AG09309 (cell line): Measurements from ENCODE around the gene UQCRHL.
"Not testable (repeated sequence)": the region's sequence is repeated elsewhere in the genome, so short reads cannot be mapped to it uniquely, and the experiment has no call there.

Experiments used
- DNase-seq: peaks from one replicate; pipeline ENCODE4 v3.0.0-alpha.2; 2010; ENCODE audit warnings: low read depth
- H3K4me3 ChIP-seq: 2 replicates; pipeline ENCODE4 v1.5.1; 2011; ENCODE audit warnings: mild to moderate bottlenecking, low read depth, low read length, moderate library complexity; ENCODE audit not compliant: control insufficient read depth
- TF ChIP-seq, protein P1 (sequence below): IDR thresholded peaks from 2 replicates; pipeline ENCODE4 v1.5.1; 2011; ENCODE audit warnings: mild to moderate bottlenecking, low read depth, low read length, inconsistent platforms; ENCODE audit not compliant: insufficient read depth, control insufficient read depth; ENCODE audit errors: missing control alignments

UQCRHL gene

DNA sequence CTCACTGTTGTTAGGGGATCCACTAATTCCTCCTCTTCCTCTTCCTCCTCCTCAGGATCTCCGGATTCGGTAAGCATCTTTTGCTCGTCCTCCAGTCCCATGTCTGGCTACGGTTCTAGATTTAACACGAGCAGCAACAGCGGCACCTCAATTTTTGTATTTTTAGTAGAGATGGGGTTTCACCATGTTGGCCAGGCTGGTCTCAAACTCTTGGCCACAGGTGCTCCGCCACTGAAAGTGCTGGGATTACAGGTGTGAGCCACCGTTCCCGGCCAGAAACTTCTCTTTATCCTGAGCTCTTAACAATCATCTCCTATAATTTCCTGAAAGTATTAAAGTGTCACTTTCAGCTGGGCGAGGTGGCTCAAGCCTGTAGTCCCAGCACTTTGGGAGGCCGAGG, at the start of gene UQCRHL:
Gene UQCRHL, minus strand, starts transcription at position 101 of the 400 bp plus-strand sequence. Its CDS starts 0 bp downstream, at position 101.
- not testable (repeated sequence) for H3K4me3 ChIP-seq, DNase-seq

DNA sequence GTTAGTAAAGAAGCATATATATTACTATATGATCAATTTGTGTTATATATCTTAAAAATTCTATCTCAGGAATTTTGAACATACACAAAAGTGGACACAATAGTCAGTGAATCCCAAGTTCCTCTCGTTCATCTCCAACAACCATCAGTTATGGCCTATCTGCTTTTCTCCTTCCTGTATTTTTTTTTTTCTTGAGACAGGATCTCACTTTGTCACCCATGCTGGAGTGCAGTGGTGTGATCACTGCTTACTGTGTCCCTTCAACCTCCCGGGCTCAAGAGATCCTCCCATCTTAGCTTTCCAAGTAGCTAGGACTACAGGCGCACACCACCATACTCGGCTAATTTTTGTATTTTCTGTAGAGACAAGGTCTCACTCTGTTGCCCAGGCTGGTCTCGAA, 49.4 kb upstream of the UQCRHL start:
- DNase-seq = no peak
- H3K4me3 ChIP-seq = no peak overlapping the region
- TF ChIP-seq, protein P1, sequence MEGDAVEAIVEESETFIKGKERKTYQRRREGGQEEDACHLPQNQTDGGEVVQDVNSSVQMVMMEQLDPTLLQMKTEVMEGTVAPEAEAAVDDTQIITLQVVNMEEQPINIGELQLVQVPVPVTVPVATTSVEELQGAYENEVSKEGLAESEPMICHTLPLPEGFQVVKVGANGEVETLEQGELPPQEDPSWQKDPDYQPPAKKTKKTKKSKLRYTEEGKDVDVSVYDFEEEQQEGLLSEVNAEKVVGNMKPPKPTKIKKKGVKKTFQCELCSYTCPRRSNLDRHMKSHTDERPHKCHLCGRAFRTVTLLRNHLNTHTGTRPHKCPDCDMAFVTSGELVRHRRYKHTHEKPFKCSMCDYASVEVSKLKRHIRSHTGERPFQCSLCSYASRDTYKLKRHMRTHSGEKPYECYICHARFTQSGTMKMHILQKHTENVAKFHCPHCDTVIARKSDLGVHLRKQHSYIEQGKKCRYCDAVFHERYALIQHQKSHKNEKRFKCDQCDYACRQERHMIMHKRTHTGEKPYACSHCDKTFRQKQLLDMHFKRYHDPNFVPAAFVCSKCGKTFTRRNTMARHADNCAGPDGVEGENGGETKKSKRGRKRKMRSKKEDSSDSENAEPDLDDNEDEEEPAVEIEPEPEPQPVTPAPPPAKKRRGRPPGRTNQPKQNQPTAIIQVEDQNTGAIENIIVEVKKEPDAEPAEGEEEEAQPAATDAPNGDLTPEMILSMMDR = no peak

DNA sequence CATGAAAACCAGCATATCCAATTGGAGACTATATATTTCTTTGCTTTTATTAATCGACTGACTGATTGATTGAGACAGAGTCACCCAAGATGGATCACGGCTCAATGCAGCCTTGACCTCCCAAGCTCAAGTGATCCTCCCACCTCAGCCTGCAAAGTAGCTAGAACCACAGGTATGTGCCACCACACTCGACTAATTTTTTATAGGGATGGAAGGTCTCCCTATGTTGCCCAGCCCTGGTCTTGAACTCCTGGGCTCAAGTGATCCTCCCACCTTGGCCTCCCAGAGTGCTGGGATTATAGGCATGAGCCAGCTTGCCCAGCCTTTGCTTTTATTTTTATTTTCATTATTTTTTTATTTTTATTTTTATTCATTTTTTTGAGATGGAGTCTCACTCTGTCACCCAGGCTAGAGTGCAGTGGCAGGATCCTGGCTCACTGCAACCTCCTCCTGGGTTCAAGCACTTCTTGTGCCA, 45.4 kb upstream of the UQCRHL start:
- DNase-seq = no peak
- TF ChIP-seq, protein P1 = no peak
- H3K4me3 ChIP-seq = no peak overlapping the region

DNA sequence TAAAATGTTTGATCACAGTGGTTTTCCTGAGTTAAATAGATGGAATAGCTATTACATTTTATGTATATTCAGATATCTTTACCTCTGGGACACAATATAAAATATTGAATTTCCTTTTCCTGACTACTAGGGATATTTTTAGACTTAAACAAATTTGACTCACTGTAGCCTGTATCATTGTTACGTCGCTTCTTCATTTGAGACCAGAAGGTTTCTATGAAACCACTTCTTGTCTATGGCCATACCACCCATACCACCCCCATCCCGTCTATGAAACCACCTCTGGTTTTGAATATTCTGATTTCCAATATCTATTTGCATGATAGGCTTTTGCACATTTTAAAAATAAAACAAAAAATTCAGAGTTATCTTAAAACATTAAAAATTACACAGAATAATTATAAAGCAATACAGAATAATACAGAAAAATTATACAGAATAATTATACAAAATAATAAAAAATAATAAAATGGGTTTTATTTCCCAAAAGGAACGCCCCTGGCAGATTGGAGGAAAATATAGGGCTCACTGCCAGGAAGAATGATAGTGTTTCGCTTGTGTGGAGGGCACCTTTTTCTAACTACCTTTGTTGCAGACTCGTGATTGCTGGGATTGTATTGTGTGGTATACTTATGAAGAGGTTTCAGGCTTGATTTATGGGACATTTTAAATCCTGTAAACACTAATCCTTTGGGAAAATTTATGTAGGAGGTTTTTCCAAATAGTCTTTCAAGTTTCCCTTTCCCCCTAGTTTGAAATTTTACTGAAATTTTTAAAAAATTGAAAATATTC, 44.8 kb upstream of the UQCRHL start:
- no peak overlapping the region for H3K4me3 ChIP-seq
- no peak for DNase-seq
- TF ChIP-seq, protein P1 = no peak

DNA sequence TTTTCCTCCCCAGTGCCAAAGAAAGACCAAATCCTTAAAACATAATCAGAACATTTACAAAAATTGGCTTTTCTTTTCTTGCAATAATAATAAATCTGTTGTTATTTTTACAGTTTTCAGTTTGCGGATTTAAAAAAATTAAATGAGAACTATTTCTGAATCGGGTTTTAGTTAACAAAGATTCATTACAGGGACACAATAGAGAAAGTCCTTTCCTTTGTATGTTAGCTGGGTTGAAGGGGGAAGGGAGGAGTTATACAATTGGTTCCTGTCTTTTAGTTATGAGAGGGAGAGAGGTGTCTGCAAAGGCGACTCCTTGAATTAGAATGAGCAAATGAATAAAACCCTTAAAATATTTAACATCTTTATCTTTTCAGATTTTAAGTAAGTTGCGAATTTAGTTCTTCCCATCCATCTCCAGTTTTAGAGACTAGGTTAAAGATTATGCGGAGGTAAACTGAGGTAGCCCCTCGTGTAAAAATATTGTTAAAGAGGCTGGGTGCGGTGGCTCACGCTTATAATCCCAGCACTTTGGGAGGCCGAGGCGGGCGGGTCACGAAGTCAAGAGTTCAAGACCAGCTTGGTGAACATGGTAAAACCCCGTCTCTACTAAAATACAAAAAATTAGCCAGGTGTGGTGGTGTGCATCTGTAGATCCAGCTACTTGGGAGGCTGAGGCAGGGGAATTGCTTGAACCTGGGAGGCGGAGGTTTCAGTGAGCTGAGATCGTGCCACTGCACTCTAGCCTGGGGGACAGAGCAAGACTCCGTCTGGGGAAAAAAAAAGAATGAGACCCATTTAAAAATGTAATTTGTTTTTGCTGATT, 44.0 kb upstream of the UQCRHL start:
- TF ChIP-seq, protein P1 = no peak
- H3K4me3 ChIP-seq = no peak overlapping the region
- no peak for DNase-seq

DNA sequence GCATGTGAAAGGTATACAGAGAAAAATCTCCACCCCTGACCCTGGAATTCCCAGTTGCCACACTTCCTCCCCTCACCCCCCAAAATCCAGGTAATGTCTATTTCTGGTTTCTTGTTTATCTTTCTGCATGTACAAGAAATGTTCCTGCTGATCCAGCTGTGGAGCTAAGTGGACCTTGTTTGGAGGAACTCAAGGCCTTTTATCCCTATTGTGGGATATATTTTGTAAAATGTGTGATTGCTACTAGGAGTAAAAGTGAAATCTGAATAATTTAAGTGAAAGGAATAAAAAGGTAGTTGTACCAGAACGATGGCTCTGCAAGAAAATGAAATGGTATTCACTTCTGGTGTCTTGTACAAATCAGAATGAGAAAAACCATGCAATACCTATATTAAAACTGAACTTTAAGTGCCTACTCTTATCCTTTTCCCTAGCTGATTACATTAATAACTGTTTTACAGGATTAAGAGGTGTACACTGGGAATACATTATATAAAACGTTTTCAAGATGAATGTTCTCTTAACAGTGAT, 43.1 kb upstream of the UQCRHL start:
- TF ChIP-seq, protein P1 = no peak
- DNase-seq = no peak
- H3K4me3 ChIP-seq = peak overlapping the region; percentile 66

DNA sequence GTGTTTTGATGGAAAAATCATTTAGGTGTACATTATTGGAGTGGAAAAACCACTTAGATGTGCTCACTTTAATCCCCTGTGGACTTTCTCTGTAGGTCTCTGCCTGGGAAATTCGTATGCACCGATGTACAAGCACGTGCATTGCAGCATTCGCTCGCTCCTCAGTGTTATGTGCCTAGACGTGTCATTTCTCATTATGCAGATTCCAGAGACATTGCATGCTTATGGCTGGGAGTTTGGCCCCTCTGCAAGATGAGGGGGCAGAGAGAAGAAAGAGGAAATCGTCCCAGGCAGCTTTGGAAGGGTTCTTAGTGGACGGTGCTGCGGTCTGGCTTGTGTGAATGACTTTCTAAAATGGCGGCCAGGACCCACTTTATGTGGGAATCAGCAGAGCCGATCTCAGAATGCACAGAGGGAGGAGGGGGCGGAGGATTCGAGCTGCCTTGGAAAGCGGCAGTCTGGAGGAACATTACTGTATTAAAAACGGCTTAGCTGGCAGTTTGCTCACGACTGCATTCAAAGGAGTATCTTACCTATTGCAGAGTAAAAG, 42.4 kb upstream of the UQCRHL start:
- TF ChIP-seq, protein P1 = no peak
- no peak for DNase-seq

More for the DNA sequence above, 42.4 kb upstream of the UQCRHL start:
- H3K4me3 ChIP-seq = peak overlapping the region; percentile 66
